Activated T-helper 1 cell treated with Interleukin-2 at 50 U/mL for 16 hours (primary cell): ENCODE data around the gene TRAFD1.
"Not testable (repeated sequence)": the region's sequence is repeated elsewhere in the genome, so short reads cannot be mapped to it uniquely, and the experiment has no call there.

Experiments used
- DNase-seq: peaks from one replicate; pipeline ENCODE4 v3.0.0-alpha.2; 2020; ENCODE audit warnings: low read depth

Gene TRAFD1, protein sequence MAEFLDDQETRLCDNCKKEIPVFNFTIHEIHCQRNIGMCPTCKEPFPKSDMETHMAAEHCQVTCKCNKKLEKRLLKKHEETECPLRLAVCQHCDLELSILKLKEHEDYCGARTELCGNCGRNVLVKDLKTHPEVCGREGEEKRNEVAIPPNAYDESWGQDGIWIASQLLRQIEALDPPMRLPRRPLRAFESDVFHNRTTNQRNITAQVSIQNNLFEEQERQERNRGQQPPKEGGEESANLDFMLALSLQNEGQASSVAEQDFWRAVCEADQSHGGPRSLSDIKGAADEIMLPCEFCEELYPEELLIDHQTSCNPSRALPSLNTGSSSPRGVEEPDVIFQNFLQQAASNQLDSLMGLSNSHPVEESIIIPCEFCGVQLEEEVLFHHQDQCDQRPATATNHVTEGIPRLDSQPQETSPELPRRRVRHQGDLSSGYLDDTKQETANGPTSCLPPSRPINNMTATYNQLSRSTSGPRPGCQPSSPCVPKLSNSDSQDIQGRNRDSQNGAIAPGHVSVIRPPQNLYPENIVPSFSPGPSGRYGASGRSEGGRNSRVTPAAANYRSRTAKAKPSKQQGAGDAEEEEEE

DNA sequence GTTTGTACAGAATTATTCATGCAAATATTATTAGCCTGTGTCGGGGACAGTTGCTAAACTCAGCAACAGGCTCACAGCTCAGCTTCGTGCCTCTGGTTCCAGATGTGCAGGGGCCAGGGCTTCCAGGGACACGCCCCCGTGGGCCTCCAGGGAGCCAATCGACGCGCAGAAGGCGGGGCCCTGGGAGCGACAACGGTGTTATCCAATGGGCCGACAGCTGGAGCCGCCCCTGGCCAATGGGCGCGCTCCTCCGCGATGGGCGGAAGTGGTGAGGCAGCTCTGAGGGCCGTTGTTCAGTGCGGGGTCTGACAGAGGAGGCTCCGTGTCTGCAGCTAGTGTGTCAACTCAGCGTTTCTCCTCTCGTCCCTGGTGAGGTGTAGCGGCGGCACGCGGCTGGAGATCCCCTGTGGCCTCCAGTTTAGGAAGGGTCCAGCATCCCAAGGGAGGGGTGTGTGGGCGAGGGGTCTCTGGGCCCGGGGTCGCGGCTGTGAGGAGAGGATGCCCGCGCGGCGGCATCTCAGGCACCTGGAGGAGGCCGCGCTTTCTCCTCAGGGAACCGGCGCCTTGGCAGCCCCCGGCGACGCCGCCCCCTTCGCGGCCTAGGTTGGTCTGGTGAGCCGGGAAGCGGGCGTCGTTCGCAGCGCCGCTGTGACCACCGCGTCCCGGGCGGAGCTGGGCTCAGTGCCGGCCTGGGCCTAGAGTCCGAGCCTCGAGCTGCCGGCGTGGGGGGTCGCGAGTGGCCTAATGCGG, at the start of gene TRAFD1:
TSS of gene TRAFD1 (plus strand) at position 311 of the 750 bp plus-strand sequence. CDS start 4,963 bp downstream, outside the sequence.
- peak; percentile 98 for DNase-seq

DNA sequence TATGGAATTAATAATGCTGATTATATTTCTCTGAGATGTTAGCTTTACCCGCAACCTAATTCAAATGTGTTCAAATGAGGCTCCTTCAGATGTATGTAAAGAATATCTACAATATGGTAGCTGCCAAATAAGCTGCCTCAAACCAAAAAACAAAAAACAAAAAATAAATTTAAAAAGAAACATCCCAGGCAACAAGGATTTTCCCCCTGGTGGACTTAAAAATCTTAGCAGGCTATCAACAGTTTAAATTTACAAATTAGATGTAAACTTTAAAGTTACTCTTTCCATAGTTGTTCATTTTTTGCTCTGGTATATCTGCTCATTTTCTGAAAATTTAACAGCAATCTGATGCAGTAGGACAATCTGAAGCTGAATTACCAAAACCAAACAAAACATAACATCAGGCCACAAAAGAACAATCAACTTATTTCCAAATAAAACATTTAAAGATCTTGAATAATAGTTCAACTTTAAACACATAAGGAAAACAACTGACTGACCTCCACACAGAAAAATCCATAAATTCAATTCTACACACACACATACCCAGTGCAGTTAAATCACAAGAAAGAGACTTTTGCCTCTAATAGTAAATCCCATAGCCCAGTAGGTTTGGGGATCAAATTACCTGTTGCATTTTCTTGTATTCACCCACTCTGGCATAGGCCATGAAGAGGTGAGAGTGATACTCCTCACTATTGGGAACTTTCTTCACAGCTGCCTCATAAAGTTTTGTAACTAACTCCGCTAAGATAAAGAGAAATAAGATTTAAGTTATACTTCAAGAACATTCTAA, 38.1 kb upstream of the TRAFD1 start:
- DNase-seq, result no peak

DNA sequence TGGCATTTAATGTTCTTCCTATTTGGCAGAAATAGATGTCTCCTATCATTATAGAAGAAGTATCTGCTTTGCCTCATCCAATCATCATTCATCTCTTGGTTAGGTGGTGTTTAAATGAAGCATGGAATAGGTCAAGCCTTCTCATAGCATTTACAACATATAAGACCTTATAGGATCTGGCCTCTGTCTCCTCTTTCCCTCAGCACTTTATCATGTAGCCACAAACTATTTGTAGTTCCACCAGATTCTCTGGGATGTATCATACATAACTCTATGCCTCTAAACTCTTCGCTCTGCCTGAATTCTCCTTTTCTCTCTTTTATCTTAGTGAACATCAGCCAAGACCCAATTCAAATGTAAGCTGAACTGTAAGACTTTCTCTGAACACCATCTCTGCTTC, 37.5 kb upstream of the TRAFD1 start:
- DNase-seq, result no peak

DNA sequence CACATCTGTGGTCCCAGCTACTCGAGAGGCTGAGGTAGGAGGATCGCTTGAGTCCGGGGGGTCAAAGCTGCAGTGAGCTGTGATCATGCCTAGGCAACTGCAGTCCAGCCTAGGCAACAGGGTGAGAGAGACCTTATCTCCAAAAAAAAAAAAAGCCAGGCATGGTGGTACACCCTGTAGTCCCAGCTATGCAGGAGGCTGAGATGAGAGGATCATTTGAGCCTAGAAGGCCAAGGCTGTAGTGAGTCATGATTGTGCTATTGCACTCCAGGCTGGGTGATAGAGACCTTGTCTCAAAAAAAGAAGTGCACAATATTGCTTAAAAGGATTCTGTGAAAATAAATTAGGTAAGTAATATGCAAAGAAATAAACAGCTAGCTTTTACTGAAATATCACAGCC, 33.8 kb upstream of the TRAFD1 start:
- no peak for DNase-seq

DNA sequence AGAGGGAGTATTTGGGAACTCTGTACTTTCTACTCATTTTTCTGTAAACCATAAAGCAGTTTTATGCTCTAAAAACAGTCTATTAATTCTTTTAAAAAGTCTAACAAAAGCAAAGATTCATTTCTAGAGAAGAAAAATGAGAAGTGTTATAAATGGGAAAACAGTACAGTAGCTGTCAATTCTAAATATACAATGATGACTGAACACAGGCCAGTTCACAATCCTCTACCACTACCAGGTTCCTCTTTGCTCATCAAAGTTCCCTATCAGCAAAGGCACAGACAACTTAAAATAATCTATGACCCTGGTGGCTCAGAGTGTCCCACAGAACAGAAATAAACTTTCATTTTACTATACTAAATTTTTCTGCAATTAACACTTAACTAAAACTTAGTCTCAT, 29.3 kb upstream of the TRAFD1 start:
- no peak for DNase-seq

DNA sequence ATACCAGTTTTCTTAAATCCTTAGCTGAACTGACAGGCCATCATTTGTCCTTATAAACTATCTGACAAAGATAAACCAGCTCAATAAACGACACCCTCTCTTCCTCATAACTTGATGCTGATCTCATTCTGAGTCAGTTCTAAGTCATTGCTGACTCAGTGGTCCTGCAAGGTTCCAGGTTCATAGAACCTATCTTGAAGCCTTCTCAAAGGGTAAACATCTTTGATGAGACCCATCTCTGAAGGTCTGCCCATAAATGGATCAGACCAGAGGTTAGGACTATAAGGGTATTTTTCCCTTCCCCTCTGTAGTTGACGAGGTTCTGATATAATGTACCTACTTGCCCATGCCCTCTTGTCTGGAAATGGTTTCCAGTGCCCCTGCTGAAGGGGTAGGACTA, 28.7 kb upstream of the TRAFD1 start:
- no peak for DNase-seq

DNA sequence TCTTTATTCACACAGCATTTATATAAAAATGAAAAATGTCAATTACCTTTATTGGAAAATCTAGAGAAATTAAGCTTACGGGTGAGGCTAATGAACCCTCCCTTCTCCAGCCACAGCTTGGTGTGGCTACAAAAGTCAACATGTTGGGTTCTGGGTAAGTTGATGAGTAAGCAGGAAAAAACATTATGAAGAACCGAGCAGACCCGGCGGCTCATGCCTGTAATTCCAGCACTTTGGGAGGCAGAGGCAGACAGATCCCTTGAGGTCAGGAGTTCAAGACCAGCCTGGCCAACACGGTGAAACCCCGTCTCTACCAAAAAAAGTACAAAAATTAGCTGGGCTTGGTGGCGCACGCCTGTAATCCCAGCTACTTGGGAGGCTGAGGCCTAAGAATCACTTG, 27.7 kb upstream of the TRAFD1 start:
- DNase-seq, result no peak

DNA sequence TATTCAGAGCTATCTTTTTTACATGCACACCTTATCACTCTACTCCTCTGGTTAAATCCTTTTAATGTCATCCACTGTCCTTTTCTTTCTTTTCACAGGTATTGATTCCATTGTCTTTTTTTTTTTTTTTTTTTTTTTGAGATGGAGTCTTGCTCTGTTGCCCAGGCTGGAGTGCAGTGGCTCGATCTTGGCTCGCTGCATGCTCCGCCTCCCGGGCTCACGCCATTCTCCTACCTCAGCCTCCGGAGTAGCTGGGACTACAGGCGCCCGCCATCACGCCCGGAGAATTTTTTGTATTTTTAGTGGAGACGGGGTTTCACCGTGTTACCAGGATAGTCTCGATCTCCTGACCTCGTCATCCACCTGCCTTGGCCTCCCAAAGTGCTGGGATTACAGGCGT, 24.9 kb upstream of the TRAFD1 start:
- not testable (repeated sequence) for DNase-seq

DNA sequence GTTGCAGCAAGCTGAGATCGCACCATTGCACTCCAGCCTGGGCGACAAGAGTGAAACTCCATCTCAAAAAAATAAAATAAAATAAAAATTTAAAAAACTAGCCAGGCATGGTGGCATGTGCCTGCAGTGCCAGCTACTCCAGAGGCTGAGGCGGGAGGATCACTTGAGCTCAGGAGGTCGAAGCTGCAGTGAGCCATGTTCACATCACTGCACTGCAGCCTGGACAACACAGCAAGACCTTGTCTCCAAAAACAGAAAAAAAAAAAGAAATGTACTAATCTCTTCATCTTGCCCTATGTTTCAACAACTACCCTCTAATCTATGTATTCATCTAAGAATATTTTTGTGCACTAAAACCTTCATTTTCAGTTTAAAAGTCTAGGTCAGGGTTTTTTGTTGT, 23.2 kb upstream of the TRAFD1 start:
- DNase-seq, result no peak

DNA sequence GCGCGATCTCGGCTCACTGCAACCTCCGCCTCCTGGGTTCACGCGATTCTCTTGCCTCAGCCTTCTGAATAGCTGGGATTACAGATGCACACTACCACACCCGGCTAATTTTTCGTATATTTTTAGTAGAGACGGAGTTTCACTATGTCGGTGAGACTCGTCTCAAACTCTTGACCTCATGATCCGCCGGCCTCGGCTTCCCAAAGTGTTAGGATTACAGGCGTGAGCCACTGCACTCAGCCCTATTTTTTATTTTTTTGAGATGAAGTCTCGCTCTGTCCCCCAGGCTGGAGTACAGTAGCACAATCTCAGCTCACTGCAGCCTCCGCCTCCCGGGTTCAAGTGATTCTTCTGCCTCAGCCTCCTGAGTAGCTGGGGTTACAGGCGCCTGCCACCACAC, 22.6 kb upstream of the TRAFD1 start:
- not testable (repeated sequence) for DNase-seq

DNA sequence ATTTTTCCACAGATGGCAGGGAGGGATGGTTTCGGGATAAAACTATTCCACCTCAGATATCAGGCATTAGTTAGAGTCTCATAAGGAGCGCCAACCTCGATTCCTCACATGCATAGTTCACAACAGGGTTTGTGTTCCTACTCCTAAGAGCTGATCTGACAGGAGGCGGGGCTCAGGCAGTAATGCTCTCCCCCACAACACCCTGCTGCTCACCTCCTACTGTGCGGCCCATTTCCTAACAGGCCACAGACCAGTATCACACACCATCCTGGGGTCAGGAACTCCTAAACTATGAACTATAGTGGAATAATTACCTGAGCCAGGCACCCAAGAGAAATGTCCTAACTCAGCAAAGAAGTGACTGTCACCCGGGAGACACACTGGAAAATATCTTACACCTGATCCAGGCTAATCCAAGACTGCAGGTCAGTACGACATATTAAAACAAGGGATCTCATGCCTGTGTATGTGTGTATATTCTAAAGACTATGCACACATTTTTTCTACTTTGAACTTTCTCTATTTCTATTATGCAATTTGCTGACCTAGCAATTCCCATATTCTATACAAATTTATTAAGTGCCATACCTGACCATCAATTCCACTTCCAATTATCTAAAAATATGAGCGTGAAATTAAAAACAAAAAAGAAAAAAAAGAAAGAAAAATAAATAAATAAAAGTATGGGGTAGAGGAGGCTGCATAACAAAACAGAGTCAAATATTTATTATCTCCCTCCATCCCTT, 21.4 kb upstream of the TRAFD1 start:
- DNase-seq, result no peak

DNA sequence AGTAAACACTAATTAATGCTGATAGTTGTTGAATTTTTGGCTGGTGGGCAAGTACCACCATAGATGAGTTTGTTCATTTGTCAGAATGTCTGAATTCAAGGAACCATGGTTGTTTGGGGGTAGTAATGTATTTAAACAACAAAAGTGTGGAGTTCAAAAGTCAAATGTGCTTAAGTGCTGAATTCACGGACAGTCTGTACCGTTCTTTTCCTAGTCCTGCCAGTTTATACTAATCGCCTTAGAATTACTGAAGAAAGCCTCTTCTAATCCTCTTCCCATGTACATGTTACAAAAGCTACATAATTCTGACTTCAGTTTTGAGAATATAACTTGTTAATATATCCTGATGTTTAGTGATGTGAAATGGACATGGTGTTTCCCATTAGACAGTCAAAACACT, 19.5 kb upstream of the TRAFD1 start:
- no peak for DNase-seq

DNA sequence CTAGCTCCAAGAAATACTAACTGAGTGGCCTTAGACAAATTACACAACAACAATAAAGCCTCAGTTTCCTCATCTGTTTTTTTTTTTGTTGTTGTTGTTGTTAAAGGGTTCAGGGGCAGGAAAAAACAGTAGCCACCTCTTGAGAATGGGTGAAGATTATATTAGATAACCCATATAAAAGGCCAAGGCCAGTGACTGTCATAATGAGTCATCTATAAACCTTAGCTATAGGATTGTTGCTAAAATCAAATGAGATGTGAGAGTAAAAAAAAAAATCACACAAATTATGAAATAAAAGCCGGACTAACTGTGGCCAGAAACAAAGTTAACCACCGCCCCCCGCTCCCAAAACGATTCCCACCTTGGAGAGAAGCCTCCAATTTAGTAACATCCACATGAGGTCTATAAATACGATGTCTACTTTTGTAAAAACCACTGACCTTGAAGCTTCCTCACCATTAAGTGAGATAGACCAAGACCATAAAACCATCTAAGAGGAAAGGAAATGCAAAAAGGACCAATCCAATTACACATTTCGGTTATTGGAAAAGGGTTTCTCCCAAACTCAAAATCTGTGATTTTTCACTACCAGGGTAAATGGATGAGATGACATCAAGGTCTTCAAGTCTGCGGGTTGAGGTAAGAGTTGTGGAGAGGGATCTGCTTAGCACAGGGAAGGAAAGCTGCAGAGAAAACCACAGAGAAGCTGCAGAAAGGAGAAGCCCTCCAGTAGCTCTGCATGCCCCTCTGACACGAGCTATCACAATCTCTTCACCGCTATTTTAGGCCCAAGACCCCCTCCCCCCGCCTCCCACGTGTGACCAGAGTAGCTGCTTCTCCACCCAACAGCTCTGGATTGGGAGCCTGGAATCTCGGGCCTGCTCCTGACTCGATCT, 17.8 kb upstream of the TRAFD1 start:
- no peak for DNase-seq

DNA sequence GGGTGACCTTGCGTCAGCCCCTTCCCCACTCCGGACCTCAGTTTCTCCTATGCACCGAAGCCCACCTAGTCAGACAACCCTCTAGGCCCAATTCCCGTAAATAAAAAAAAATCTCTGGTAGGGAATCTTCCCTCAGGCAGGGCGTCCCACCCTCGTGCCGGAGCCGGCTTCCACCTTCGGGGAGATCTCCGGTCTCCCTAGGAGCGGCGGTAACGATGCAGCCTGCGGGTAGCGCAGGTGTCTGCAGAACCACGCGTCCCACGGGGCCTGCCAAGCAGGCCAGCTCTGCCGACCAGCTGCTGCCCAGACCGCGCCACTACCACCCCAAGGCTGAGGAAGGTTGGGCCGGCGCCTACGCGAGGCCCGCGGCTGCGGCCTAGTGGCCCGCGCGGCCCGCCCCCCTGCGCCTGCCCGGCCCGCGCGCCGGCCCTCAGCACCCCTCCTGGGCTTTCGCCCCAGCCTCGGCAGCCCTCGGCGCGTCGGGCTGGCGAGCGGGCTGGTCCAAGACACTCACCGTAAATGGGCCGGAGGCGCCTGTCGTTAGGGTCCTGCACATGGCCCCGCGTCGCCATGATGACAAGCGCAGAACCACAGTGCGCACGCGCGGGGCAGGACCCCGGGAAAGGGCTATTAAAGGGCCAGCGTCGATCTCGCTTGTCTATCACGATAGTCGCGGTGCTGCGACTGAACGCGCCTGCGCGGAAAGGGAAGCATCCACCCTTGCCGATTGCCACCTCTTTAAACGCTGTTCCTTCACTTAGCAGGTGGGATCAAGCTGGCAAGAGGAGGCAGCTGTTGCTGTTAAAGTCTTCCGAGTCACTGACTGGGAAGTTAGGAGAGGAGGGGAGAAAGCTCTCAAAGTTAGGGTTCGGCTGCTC, 16.9 kb upstream of the TRAFD1 start, which contains the start of gene NAA25:
TSS of gene NAA25 (minus strand) at position 582 of the 878 bp plus-strand sequence. CDS start at position 572, 10 bp downstream.
- DNase-seq, result peak; percentile 75

DNA sequence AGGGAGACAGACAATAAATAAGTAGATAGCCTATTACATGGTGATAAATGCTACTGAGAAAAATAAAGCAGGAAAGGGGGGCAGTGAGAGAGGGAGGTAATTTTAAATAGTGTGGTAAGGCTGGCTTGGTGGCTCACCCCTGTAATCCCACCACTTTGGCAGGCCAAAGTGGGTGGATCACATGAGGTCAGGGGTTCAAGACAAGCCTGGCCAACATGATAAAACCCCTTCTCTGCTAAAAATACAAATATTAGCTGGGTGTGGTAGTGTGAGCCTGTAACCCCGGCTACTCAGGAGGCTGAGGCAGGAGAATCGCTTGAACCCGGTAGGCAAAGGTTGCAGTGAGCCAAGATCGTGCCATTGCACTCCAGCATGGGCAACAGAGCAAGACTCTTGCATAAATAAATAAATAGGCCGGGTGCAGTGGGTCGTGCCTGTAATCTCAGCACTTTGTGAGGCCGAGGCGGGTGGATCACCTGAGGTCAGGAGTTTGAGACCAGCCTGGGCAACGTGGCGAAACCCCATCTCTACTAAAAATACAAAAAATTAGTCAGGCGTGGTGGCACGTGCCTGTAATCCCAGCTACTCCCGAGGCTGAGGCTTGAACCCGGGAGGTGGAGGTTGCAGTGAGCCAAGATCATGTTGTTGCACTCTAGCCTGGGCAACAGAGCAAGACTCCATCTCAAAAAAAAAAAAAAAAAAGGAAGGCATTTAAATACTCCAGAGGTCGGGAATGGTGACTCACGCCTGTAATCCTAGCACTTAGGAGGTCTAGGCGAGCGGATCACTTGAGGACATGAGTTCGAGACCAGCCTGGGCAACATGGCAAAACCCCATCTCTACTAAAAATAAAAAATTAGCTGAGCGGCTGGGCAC, 14.3 kb upstream of the TRAFD1 start:
- not testable (repeated sequence) for DNase-seq

DNA sequence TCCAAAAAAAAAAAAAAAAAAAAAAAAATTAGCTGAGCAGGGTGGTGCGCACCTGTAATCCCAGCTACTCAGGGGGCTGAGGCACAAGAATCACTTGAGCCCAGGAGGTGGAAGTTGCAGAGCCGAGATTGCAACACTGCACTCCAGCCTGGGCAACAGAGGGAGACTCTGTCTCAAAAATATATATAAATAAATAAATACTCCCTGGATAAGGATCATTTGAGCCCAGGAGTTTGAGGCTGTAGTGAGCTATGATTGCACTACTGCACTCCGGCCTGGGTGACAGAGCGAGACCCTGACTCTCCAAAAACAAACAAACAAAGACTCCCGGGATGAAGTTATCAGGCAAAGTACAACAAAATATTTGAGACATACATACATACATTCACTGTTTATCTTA, 13.4 kb upstream of the TRAFD1 start:
- DNase-seq, result no peak

DNA sequence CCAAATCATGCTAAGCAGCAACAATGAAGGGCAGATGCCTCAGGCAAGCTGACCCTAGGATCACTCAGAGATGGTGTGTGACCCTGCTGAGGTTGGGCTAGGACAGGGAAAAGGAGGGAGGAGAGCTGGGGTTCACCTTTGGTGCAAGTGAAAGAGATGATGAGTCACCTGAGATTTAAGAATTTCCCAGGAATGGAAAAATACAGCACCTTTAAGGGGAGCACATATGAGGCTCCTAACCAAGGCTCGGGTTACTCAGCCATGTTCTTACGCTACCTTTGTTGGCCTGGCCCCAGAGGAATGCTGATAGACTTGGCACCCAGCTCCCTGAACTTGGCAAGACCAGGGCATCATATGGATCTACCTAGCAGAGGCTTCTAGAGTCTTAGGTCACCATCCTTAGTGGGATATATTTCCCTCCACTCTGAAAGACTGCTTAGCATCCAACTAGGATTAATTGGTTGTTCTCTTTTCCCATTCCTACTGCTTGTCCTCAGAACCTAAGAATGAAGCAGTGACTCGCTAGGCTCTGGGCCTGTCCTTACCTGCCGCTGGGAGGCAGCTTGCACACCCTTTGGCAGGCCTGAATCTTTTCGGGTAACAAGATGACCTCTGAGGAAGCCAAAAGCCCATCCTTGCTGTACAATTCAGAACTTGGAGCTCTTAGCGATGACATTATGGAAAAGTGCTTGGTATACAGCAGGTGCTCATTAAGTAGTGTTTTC, 12.8 kb upstream of the TRAFD1 start:
- DNase-seq, result no peak
